HL-60 (cell line): ENCODE measurements around the gene EHBP1L1.

Experiments
- DNase-seq, 2 experiments: peaks; one replicate each; pipeline ENCODE4 v3.0.0-alpha.2; 2010 to 2020; ENCODE audit warnings: low read depth in 1 of 2, low spot score in 1 of 2
- H3K27ac ChIP-seq: fragments of 250-450 bp; sonication (Bioruptor Pico); replicated peaks from 2 replicates; pipeline ENCODE4 v1.5.1; 2020; ENCODE audit warnings: mild to moderate bottlenecking, moderate library complexity
- H3K27me3 ChIP-seq: fragments of 250-450 bp; sonication (Bioruptor Pico); 2 replicates; pipeline ENCODE4 v1.5.1; 2021; ENCODE audit warnings: mild to moderate bottlenecking, moderate library complexity; ENCODE audit not compliant: insufficient read depth, poor library complexity, severe bottlenecking
- H3K4me3 ChIP-seq: replicated peaks from 2 replicates; pipeline ENCODE4 v1.5.1; 2011; ENCODE audit warnings: mild to moderate bottlenecking, control low read depth, low read length; ENCODE audit not compliant: insufficient read depth
- CTCF ChIP-seq: IDR thresholded peaks from one replicate; pipeline ENCODE4 v1.5.1; 2011; ENCODE audit warnings: low read length, control low read depth, inconsistent platforms; ENCODE audit not compliant: insufficient read depth
- GABPA ChIP-seq: IDR thresholded peaks from 2 replicates; pipeline ENCODE4 v1.6.1; 2012; ENCODE audit warnings: low read depth
- POLR2AphosphoS5 ChIP-seq: IDR thresholded peaks from 2 replicates; pipeline ENCODE4 v1.6.1; 2012; ENCODE audit warnings: low read depth
- SPI1 ChIP-seq: IDR thresholded peaks from 2 replicates; pipeline ENCODE4 v1.6.1; 2012; ENCODE audit warnings: low read depth, mild to moderate bottlenecking, borderline replicate concordance
- TF ChIP-seq, protein P1 (sequence below): IDR thresholded peaks from 2 replicates; pipeline ENCODE4 v1.6.1; 2012; ENCODE audit warnings: low read depth; ENCODE audit not compliant: insufficient replicate concordance

The EHBP1L1 gene

DNA sequence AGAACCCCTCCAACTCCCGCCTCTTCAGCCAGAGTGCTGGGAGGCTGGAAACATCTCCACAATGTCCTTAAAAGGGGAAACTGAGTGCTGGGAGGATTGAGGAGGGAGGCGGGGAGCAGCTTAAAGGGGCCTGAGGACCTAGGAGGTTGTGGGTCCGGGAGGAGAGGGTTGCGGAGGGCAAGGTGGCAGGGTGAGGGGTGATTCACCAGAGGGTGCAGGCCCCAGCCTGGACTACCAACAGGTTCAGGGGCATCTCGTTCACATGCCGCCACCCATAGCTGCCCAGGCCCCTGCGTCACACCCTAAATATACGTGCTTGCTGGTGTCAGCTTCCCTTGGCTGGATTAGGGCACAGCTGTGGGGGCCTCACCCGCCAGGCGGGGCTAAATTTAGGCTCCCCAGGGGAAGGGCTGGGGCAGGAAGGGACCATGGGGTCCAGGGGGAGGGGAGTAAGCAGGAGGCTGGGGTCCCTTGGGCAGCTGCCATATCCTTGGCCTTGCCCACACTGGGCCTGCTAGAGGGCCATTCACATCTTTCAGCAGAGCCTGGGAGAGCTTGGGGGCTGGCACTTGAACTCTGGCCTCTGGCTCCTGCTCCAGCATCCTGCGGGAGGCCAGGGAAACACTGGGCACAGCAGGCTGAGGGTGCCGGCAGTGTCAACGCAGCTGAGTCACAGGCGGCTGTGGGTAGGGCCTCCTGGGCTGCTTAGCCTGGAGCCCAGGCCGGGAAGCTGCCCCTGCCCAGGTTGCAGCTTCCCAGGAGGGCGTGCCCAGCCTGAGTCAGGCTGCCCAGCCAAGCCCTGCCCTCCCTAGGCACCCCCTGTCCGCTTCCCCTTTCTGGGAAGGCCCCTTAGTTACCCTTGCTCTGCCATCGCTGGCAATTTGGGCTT, 1.3 kb downstream of the EHBP1L1 start:
- peak; percentile 78 to 85 for DNase-seq
- Histone ChIP-seq H3K27ac (peak overlapping the region; percentile 77), H3K27me3 (no peaks in the 10 kb centered on the region), H3K4me3 (peak overlapping the region; percentile 81)
- TF ChIP-seq SPI1 (peak; percentile 93), CTCF (no peak), POLR2AphosphoS5 (no peak; the same call in 1 of the 2 replicates)

DNA sequence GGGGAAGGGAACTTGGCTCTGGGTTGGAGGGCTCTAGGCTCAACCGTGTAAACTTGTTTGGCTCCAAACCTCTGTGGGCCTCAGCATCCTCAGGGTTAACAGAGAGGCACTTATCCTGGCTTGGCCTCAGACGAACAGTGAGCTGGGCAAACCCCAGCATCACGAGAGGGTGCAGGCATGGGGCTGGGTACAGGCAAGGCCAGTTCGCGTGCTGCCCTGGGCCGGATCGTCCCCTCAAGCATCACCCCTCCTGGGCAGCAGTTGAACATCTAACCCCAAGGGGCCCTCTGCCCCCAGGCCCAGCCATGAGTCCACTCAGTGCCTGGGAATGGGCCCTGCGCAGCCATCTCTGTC, 1.9 kb downstream of the EHBP1L1 start:
- Histone ChIP-seq H3K4me3 (peak overlapping the region; percentile 81), H3K27ac (peak overlapping the region; percentile 77), H3K27me3 (no peaks in the 10 kb centered on the region)
- DNase-seq = no peak
- TF ChIP-seq POLR2AphosphoS5 (no peak), CTCF (no peak), SPI1 (no peak), GABPA (no peak)
- TF ChIP-seq, protein P1, sequence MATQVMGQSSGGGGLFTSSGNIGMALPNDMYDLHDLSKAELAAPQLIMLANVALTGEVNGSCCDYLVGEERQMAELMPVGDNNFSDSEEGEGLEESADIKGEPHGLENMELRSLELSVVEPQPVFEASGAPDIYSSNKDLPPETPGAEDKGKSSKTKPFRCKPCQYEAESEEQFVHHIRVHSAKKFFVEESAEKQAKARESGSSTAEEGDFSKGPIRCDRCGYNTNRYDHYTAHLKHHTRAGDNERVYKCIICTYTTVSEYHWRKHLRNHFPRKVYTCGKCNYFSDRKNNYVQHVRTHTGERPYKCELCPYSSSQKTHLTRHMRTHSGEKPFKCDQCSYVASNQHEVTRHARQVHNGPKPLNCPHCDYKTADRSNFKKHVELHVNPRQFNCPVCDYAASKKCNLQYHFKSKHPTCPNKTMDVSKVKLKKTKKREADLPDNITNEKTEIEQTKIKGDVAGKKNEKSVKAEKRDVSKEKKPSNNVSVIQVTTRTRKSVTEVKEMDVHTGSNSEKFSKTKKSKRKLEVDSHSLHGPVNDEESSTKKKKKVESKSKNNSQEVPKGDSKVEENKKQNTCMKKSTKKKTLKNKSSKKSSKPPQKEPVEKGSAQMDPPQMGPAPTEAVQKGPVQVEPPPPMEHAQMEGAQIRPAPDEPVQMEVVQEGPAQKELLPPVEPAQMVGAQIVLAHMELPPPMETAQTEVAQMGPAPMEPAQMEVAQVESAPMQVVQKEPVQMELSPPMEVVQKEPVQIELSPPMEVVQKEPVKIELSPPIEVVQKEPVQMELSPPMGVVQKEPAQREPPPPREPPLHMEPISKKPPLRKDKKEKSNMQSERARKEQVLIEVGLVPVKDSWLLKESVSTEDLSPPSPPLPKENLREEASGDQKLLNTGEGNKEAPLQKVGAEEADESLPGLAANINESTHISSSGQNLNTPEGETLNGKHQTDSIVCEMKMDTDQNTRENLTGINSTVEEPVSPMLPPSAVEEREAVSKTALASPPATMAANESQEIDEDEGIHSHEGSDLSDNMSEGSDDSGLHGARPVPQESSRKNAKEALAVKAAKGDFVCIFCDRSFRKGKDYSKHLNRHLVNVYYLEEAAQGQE = no peak

GRCh38 chr11:65578134-65578533, 2.3 kb downstream of the EHBP1L1 start:
- TF ChIP-seq, protein P1 = no peak
- TF ChIP-seq CTCF = no peak
- no peaks in the 10 kb centered on the region for H3K27me3 ChIP-seq
- peak overlapping the region; percentile 81 for H3K4me3 ChIP-seq
- H3K27ac ChIP-seq = peak overlapping the region; percentile 77
- no peak for DNase-seq

DNA sequence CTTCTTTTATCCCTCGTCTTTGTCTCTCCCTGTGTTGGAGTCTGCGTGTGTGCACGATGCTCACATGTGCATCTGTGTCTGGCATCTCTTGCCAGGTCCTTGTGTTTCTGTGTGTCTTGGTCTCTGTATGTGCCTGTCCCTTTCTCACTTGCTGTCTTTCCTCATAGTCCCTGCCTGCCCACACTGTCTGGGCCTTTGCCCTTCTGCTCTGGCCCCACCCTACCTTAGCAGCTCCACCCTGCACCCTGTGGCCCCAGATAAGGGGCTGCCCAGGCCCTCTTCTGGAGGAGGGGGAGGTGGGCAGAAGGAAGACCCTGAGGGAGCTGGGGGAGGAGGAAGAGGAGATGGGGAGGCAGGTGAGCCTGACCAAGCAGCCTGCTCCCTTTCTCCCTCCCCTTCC, 2.8 kb downstream of the EHBP1L1 start:
- no peak overlapping the region; the same call in 1 of the 2 replicates for H3K27ac ChIP-seq
- no peak overlapping the region for H3K4me3 ChIP-seq
- H3K27me3 ChIP-seq = no peaks in the 10 kb centered on the region
- no peak for DNase-seq
- TF ChIP-seq POLR2AphosphoS5 (no peak), GABPA (no peak), CTCF (no peak), SPI1 (no peak)
- TF ChIP-seq, protein P1 = no peak
